ENCODE data around the gene HMGCS2.

HMGCS2 gene

GRCh38 chr1:119724611-119725218, 44.0 kb downstream of the HMGCS2 start:
- no peak for TF ChIP-seq CTCF (IDR thresholded peaks at IDR 0.05; ENCODE audit: borderline replicate concordance, insufficient read depth, low read depth, low read length)
- H3K4me3 ChIP-seq (ENCODE audit: low read depth, low read length), result no peak overlapping the region

GRCh38 chr1:119721896-119722295, 46.8 kb downstream of the HMGCS2 start:
- no peak for TF ChIP-seq CTCF (IDR thresholded peaks at IDR 0.05; ENCODE audit: borderline replicate concordance, insufficient read depth, low read depth, low read length)
- H3K4me3 ChIP-seq (ENCODE audit: low read depth, low read length), result no peak overlapping the region

- H3K4me3 ChIP-seq (ENCODE audit: low read depth, low read length), result no peak overlapping the region
- TF ChIP-seq CTCF (IDR thresholded peaks at IDR 0.05; ENCODE audit: borderline replicate concordance, insufficient read depth, low read depth, low read length), result no peak
Observed at GRCh38 chr1:119720866-119721440, 47.8 kb downstream of the HMGCS2 start.

- no peak for TF ChIP-seq CTCF (IDR thresholded peaks at IDR 0.05; ENCODE audit: borderline replicate concordance, insufficient read depth, low read depth, low read length)
Observed at GRCh38 chr1:119718972-119719371, 49.7 kb downstream of the HMGCS2 start.

GRCh38 chr1:119718409-119718808, 50.3 kb downstream of the HMGCS2 start:
- TF ChIP-seq CTCF (IDR thresholded peaks at IDR 0.05; ENCODE audit: borderline replicate concordance, insufficient read depth, low read depth, low read length), result no peak
- H3K4me3 ChIP-seq (ENCODE audit: low read depth, low read length), result no peak overlapping the region

More at GRCh38 chr1:119718972-119719371, 49.7 kb downstream of the HMGCS2 start:
- no peak overlapping the region for H3K4me3 ChIP-seq (ENCODE audit: low read depth, low read length)

- no peak for TF ChIP-seq CTCF (IDR thresholded peaks at IDR 0.05; ENCODE audit: borderline replicate concordance, insufficient read depth, low read depth, low read length)
- no peak overlapping the region for H3K4me3 ChIP-seq (ENCODE audit: low read depth, low read length)
Observed at GRCh38 chr1:119715542-119715941, 53.2 kb downstream of the HMGCS2 start.

GRCh38 chr1:119714583-119714982, 54.1 kb downstream of the HMGCS2 start:
- H3K4me3 ChIP-seq (ENCODE audit: low read depth, low read length), result no peak overlapping the region

More at GRCh38 chr1:119714583-119714982, 54.1 kb downstream of the HMGCS2 start:
- TF ChIP-seq CTCF (IDR thresholded peaks at IDR 0.05; ENCODE audit: borderline replicate concordance, insufficient read depth, low read depth, low read length), result no peak

Data from GM12875 (cell line).